Progenitor cell of endocrine pancreas (in vitro differentiated cells): ENCODE results near the gene TPPP. TPM values are rescaled to one million over a fixed set of nuclear protein-coding genes. Genes with fewer than 3 reads are reported as not detected.
A peak's percentile ranks its signal among the peaks of the same experiment; 100 is the strongest.

Experiments
- DNase-seq: peaks from one replicate; pipeline ENCODE4 v3.0.0; 2021; ENCODE audit warnings: low spot score; ENCODE audit not compliant: unreplicated experiment
- H3K27ac Mint-ChIP-seq: 2 replicates; pipeline ENCODE4 v1.8.0; 2021; ENCODE audit warnings: mild to moderate bottlenecking, moderate library complexity, mixed read lengths
- H3K27me3 Mint-ChIP-seq: 2 replicates; pipeline ENCODE4 v1.8.0; 2021; ENCODE audit warnings: mixed read lengths
- H3K36me3 Mint-ChIP-seq: 2 replicates; pipeline ENCODE4 v1.8.0; 2022; ENCODE audit warnings: mixed read lengths; ENCODE audit not compliant: insufficient read depth
- H3K4me1 Mint-ChIP-seq: 2 replicates; pipeline ENCODE4 v1.8.0; 2021; ENCODE audit warnings: low read depth, mixed read lengths
- H3K4me3 Mint-ChIP-seq: 2 replicates; pipeline ENCODE4 v1.8.0; 2021; ENCODE audit warnings: low read depth, mild to moderate bottlenecking, moderate library complexity, mixed read lengths
- H3K9me3 Mint-ChIP-seq: 2 replicates; pipeline ENCODE4 v1.8.0; 2021; ENCODE audit warnings: low read depth, mixed read lengths
- total RNA-seq: library from RNA; stranded (reverse); gene quantifications from 2 replicates; pipeline ENCODE4 v1.2.1, GENCODE V29; 2021
- TF ChIP-seq, protein P1 (sequence below): fragments of 200-600 bp; sonication (generic); IDR thresholded peaks from one replicate; pipeline ENCODE4 v1.5.0; 2021; ENCODE audit warnings: antibody characterized with exemption, mild to moderate bottlenecking; ENCODE audit not compliant: unreplicated experiment

Gene TPPP
- total RNA-seq, 1 donor from 2014 or later, result 2.9 TPM

GRCh38 chr5:639584-640213, 53.5 kb downstream of the TPPP start:
- Mint-ChIP-seq H3K4me1 (no peaks in the 10 kb centered on the region), H3K27ac (no peak overlapping the region), H3K27me3 (no peaks in the 10 kb centered on the region), H3K36me3 (peaks cover 14% of the 10 kb centered on the region), H3K4me3 (no peak overlapping the region), H3K9me3 (no peaks in the 10 kb centered on the region)
- no peak for DNase-seq
- TF ChIP-seq, protein P1, sequence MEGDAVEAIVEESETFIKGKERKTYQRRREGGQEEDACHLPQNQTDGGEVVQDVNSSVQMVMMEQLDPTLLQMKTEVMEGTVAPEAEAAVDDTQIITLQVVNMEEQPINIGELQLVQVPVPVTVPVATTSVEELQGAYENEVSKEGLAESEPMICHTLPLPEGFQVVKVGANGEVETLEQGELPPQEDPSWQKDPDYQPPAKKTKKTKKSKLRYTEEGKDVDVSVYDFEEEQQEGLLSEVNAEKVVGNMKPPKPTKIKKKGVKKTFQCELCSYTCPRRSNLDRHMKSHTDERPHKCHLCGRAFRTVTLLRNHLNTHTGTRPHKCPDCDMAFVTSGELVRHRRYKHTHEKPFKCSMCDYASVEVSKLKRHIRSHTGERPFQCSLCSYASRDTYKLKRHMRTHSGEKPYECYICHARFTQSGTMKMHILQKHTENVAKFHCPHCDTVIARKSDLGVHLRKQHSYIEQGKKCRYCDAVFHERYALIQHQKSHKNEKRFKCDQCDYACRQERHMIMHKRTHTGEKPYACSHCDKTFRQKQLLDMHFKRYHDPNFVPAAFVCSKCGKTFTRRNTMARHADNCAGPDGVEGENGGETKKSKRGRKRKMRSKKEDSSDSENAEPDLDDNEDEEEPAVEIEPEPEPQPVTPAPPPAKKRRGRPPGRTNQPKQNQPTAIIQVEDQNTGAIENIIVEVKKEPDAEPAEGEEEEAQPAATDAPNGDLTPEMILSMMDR, result no peak

DNA sequence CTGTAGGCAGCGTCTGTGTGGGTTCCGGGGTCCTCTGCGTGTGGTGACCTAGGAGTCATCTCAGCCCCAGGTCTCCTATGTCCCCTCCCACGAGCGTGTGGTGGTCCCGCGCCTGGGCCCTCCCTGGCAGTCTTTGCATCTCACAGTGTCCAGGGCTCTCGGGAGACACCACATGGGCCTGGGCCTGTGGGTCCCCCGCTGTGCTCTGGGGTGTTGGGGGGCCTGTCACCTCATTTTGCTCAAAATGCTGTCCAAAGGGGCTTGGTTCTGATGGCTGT, 54.0 kb downstream of the TPPP start:
- Mint-ChIP-seq H3K9me3 (no peaks in the 10 kb centered on the region), H3K27ac (no peak overlapping the region), H3K36me3 (peaks cover 14% of the 10 kb centered on the region), H3K27me3 (no peaks in the 10 kb centered on the region), H3K4me1 (no peaks in the 10 kb centered on the region), H3K4me3 (no peak overlapping the region)
- no peak for DNase-seq
- TF ChIP-seq, protein P1, result no peak

DNA sequence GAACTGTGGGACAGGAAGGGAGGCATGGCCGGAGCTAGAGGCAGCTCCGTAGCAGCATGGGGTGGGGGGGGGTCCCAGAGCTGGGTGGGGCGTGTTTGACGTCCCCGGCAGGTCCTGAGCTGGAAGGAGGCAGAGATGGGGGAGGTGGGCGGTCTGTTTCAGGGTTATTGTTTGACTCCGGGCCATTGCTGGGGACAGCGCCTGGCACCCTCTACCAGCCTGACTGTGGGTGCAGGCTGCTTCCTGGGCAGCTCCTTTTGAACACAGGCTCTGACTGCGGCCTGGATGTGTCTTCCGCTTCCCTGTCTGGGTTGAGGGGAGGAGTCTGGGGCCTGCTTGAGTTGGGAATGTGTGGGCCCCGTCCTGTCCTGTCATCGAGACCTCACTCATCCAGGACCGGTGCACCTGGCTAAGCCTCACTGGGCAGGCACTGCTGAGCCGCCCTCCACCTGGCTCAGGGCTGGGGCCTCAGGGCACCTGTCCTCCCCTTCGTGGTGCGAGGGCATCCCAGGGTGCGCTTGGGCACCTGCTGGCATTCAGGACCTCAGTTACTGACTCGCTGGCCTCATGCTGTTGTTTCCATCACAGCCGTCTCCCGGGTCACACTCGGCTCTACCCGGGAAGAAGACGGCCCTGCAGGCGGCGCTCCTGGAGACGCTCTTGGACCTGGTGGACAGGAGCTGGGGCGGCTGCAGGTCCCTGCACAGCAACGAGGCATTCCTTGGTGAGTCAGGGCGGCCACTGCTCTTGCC, 54.5 kb downstream of the TPPP start:
- Mint-ChIP-seq H3K27ac (no peak overlapping the region), H3K9me3 (no peaks in the 10 kb centered on the region), H3K4me3 (no peak overlapping the region), H3K4me1 (no peaks in the 10 kb centered on the region), H3K36me3 (peaks cover 14% of the 10 kb centered on the region), H3K27me3 (no peaks in the 10 kb centered on the region)
- no peak for DNase-seq
- TF ChIP-seq, protein P1, result no peak

DNA sequence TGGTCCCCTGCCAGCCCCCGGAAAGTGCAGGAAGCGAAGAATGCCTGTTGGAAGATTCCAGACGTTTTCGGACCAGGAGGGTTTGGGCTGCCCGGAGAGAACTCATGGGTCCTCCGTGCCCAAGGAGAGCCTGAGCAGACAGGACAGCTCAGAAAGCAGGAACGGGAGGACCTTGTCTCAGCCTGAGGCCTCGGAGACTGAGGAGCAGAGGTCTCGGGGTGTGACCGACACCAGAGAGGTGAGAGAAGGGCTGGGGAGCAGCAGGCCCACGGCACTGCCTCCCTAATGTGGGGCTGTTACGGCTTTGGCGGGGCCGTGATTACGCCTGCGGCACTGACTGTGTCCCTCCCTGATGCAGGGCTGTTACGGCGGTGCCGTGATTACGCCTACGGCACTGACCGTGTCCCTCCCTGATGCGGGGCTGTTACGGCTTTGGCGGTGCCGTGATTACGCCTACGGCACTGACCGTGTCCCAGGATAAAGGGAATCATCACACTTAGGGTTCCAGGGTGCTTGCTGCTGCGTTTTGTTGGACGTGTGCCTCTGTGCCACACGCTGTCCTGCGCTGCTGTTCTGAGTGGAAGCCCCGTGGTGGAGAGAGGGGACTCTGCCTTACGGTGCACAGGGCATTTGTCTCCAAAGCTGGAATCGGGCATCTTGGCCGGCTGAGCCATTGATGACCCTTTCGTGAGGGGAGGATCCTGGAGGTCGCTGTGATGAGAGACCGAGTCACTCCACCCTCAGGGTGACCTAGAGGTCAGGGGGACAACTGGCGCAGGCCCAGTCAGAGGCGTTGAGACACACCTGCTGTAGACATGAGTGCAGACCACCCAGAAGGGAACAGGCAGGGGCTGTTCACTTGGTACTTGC, 55.3 kb downstream of the TPPP start:
- TF ChIP-seq, protein P1, result no peak
- H3K4me3 Mint-ChIP-seq, result no peak overlapping the region
- no peaks in the 10 kb centered on the region for H3K4me1 Mint-ChIP-seq
- H3K9me3 Mint-ChIP-seq, result no peaks in the 10 kb centered on the region
- DNase-seq, result no peak
- H3K27ac Mint-ChIP-seq, result no peak overlapping the region
- no peaks in the 10 kb centered on the region for H3K27me3 Mint-ChIP-seq
- peaks cover 15% of the 10 kb centered on the region for H3K36me3 Mint-ChIP-seq

DNA sequence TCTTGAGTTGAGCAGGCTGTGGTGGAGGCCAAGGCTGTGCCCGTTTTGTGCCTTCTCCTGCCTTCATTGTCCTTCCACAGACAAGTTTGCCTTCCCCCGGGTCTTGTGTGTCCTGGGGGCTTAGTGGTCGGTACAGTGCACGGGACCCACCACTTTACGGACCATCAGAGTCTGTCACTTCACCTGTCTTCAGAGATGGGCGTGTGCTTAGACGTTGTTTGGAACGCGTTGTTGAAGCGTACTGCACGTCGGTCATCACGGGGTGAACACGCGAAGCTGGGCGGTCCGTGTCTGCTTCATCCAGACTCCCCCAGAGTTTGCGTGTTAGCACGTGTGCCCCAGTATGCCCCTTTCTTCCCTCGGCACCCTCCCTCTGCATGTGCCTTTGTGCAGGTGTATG, 56.2 kb downstream of the TPPP start:
- Mint-ChIP-seq H3K27ac (peak overlapping the region; percentile 29), H3K27me3 (no peaks in the 10 kb centered on the region), H3K4me3 (no peak overlapping the region), H3K4me1 (no peaks in the 10 kb centered on the region), H3K36me3 (peaks cover 15% of the 10 kb centered on the region), H3K9me3 (no peaks in the 10 kb centered on the region)
- TF ChIP-seq, protein P1, result no peak
- DNase-seq, result no peak
